Fibroblast of lung (primary cell): ENCODE results near the gene PRKX. TPM values are rescaled to one million over a fixed set of nuclear protein-coding genes. Genes with fewer than 3 reads are reported as not detected.

Experiments used
- DNase-seq, 2 donors: peaks; one replicate each; pipeline versions ENCODE4 v3.0.0 to v3.0.0-alpha.2; 2010; ENCODE audit warnings: low read depth in 2 of 2
- H2AFZ ChIP-seq: 2 replicates; pipeline ENCODE4 v1.5.1; 2012; ENCODE audit warnings: low read length, control low read depth, inconsistent platforms
- H3K27ac ChIP-seq: 2 replicates; pipeline ENCODE4 v1.5.1; 2011; ENCODE audit warnings: low read length, control low read depth; ENCODE audit not compliant: insufficient read depth
- H3K27me3 ChIP-seq: 2 replicates; pipeline ENCODE4 v1.5.1; 2011; ENCODE audit warnings: mild to moderate bottlenecking, low read length; ENCODE audit not compliant: control insufficient read depth, insufficient read depth
- H3K36me3 ChIP-seq: 2 replicates; pipeline ENCODE4 v1.5.1; 2011; ENCODE audit warnings: low read length; ENCODE audit not compliant: control insufficient read depth, insufficient read depth
- H3K4me1 ChIP-seq: 2 replicates; pipeline ENCODE4 v1.5.1; 2011; ENCODE audit warnings: low read length; ENCODE audit not compliant: control insufficient read depth, insufficient read depth; ENCODE audit errors: extremely low read depth
- H3K4me2 ChIP-seq: 2 replicates; pipeline ENCODE4 v1.5.1; 2011; ENCODE audit warnings: low read length, control low read depth; ENCODE audit not compliant: insufficient read depth; ENCODE audit errors: extremely low read depth
- H3K4me3 ChIP-seq, 4 experiments: fragments of 200-600 bp in 1 of 4; sonication (generic) in 1 of 4; replicated peaks in 1 of 4; 2 replicates each; pipeline ENCODE4 v1.5.1; 2011 to 2016; ENCODE audit warnings: low read length in 4 of 4, low read depth in 3 of 4, mild to moderate bottlenecking in 3 of 4, control low read depth in 2 of 4, inconsistent platforms in 1 of 4, mixed read lengths in 1 of 4; ENCODE audit not compliant: insufficient read depth in 1 of 4; ENCODE audit errors: control extremely low read depth in 1 of 4
- H3K79me2 ChIP-seq: 2 replicates; pipeline ENCODE4 v1.5.1; 2012; ENCODE audit warnings: mild to moderate bottlenecking, low read length, inconsistent platforms; ENCODE audit not compliant: control insufficient read depth, insufficient read depth
- H3K9ac ChIP-seq: 2 replicates; pipeline ENCODE4 v1.5.1; 2011; ENCODE audit warnings: mild to moderate bottlenecking, low read length, control low read depth; ENCODE audit not compliant: insufficient read depth
- H3K9me3 ChIP-seq: 2 replicates; pipeline ENCODE4 v1.5.1; 2012; ENCODE audit warnings: low read depth, low read length; ENCODE audit not compliant: control insufficient read depth, insufficient read depth
- H4K20me1 ChIP-seq: 2 replicates; pipeline ENCODE4 v1.5.1; 2011; ENCODE audit warnings: low read length; ENCODE audit not compliant: control insufficient read depth, insufficient read depth; ENCODE audit errors: extremely low read depth
- EZH2 ChIP-seq: IDR thresholded peaks from 2 replicates; pipeline ENCODE4 v1.5.1; 2012; ENCODE audit warnings: low read length, control low read depth, mild to moderate bottlenecking; ENCODE audit errors: missing control alignments
- polyA plus RNA-seq, 2 donors: library from polyadenylated mRNA; depleted of rRNA in 1 of 2; stranded (reverse) in 1 of 2; unstranded in 1 of 2; fragments of >200 nt; gene quantifications; 2 replicates each; pipeline ENCODE4 v1.2.1, GENCODE V29; 2011 to 2012; ENCODE audit warnings: missing spikeins in 1 of 2
- total RNA-seq: library from RNA; depleted of rRNA; stranded (reverse); fragments of >200 nt; gene quantifications from 2 replicates; pipeline ENCODE4 v1.2.1, GENCODE V29; 2014
- TF ChIP-seq, protein P1 (sequence below), 2 donors: IDR thresholded peaks in 1 of 2; conservative IDR thresholded peaks in 1 of 2; 1 replicate in 1 of 2; 2 replicates in 1 of 2; pipeline ENCODE4 v1.5.1; 2011 to 2012; ENCODE audit warnings: low read length in 2 of 2, control low read depth in 1 of 2, inconsistent platforms in 1 of 2, low read depth in 1 of 2, mild to moderate bottlenecking in 1 of 2

Gene PRKX
- total and polyA plus RNA-seq, 2 donors (not counting 1 experiment from before 2014, with no cell fraction given) = 11.3 to 19.3 TPM

DNA sequence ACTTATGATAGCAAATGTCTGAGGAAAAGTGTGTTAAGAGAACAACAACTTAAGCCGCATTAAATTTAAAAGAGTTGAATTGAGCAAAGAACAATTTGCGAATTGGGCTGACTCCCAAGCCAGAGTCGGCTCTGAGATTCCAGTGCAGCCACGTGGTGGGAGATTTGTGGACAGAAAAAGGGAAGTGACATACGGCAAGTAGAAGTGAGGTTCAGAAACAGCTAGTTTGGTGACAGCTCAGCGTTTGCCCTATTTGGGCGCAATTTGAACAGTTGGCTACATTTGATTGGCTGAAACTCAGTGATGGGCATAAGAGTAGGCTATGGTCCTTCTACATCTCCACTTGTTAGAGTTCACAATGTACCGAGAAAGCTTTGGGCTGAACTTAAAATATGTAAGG is 124.0 kb downstream of the PRKX start:
- Histone ChIP-seq H3K4me3 (no peak overlapping the region), H2AFZ (no peak overlapping the region), H3K27me3 (no peaks in the 10 kb centered on the region), H3K27ac (no peak overlapping the region), H3K4me1 (no peaks in the 10 kb centered on the region), H4K20me1 (no peaks in the 10 kb centered on the region), H3K79me2 (no peaks in the 10 kb centered on the region), H3K9ac (no peak overlapping the region), H3K9me3 (no peaks in the 10 kb centered on the region), H3K36me3 (no peaks in the 10 kb centered on the region), H3K4me2 (no peak overlapping the region)
- no peak for DNase-seq
- TF ChIP-seq, protein P1, sequence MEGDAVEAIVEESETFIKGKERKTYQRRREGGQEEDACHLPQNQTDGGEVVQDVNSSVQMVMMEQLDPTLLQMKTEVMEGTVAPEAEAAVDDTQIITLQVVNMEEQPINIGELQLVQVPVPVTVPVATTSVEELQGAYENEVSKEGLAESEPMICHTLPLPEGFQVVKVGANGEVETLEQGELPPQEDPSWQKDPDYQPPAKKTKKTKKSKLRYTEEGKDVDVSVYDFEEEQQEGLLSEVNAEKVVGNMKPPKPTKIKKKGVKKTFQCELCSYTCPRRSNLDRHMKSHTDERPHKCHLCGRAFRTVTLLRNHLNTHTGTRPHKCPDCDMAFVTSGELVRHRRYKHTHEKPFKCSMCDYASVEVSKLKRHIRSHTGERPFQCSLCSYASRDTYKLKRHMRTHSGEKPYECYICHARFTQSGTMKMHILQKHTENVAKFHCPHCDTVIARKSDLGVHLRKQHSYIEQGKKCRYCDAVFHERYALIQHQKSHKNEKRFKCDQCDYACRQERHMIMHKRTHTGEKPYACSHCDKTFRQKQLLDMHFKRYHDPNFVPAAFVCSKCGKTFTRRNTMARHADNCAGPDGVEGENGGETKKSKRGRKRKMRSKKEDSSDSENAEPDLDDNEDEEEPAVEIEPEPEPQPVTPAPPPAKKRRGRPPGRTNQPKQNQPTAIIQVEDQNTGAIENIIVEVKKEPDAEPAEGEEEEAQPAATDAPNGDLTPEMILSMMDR (conservative IDR thresholded peaks at IDR 0.05 in 1 of 2, IDR thresholded peaks at IDR 0.05 in 1 of 2; ENCODE audit: low read depth in 1 of 2, low read length in 2 of 2) = no peak
- TF ChIP-seq EZH2 = no peak

DNA sequence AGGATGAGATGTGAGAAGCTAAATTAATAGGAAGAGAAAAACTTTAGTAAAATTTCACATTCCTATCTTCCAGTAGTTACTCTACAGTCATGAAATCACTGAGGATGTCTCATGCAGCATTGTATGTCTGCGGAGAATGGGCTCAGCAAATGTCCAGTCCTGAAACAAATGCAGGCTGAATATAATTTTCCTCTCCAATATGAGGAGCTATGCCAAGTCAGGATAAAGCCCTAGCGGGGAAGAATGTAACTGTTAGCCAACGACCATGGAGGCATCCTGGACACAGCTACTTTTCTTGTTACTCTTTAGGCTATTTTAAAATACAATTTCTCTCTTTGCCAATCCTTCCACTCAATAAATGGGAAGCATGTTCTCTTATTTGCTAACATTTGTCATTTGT is 127.7 kb downstream of the PRKX start:
- no peak overlapping the region for H2AFZ ChIP-seq
- no peak overlapping the region for H3K4me3 ChIP-seq
- H3K4me1 ChIP-seq = no peaks in the 10 kb centered on the region
- no peak overlapping the region for H3K4me2 ChIP-seq
- H4K20me1 ChIP-seq = no peaks in the 10 kb centered on the region
- no peaks in the 10 kb centered on the region for H3K36me3 ChIP-seq
- DNase-seq = no peak
- H3K9ac ChIP-seq = no peak overlapping the region
- H3K9me3 ChIP-seq = no peaks in the 10 kb centered on the region
- H3K79me2 ChIP-seq = no peaks in the 10 kb centered on the region
- TF ChIP-seq, protein P1 (conservative IDR thresholded peaks at IDR 0.05 in 1 of 2, IDR thresholded peaks at IDR 0.05 in 1 of 2; ENCODE audit: low read depth in 1 of 2, low read length in 2 of 2) = no peak
- TF ChIP-seq EZH2 = no peak
- no peaks in the 10 kb centered on the region for H3K27me3 ChIP-seq
- no peak overlapping the region for H3K27ac ChIP-seq

DNA sequence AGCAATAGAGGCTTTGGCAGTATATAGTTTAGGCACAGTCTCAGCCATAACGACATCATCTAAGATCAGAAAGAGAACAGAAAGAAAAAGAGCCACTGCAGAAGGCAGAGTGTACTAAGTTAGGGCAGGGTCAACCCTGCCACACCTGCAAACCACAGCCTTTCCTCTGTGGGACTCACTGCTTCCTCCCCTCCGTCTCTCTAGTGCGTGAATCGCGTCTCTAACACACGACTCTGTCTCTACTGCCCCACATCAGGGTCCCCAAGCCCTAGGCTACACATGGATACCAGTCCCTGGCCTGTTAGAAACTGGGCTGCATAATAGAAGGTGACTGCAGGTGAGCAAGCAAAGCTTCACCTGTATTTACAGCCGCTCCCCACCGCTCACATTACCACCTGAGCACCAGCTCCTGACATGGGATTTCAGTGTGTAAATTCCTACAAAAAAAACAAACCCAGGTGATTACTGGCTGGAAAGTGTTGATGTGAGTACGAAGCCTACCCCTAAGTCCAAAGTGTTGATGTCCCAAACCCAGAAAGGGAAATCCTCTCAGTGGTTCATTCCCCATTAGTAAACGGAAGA is 128.9 kb downstream of the PRKX start:
- no peak overlapping the region for H3K27ac ChIP-seq
- no peaks in the 10 kb centered on the region for H3K36me3 ChIP-seq
- H3K27me3 ChIP-seq = no peaks in the 10 kb centered on the region
- H3K4me2 ChIP-seq = no peak overlapping the region
- H3K4me3 ChIP-seq = no peak overlapping the region
- H3K9ac ChIP-seq = no peak overlapping the region
- no peak for TF ChIP-seq EZH2
- TF ChIP-seq, protein P1 (conservative IDR thresholded peaks at IDR 0.05 in 1 of 2, IDR thresholded peaks at IDR 0.05 in 1 of 2; ENCODE audit: low read depth in 1 of 2, low read length in 2 of 2) = no peak
- no peaks in the 10 kb centered on the region for H4K20me1 ChIP-seq
- H3K4me1 ChIP-seq = no peaks in the 10 kb centered on the region
- no peak for DNase-seq
- no peaks in the 10 kb centered on the region for H3K79me2 ChIP-seq
- H2AFZ ChIP-seq = no peak overlapping the region
- H3K9me3 ChIP-seq = no peaks in the 10 kb centered on the region
